Measurements from ENCODE around the gene EMC6.

DNA sequence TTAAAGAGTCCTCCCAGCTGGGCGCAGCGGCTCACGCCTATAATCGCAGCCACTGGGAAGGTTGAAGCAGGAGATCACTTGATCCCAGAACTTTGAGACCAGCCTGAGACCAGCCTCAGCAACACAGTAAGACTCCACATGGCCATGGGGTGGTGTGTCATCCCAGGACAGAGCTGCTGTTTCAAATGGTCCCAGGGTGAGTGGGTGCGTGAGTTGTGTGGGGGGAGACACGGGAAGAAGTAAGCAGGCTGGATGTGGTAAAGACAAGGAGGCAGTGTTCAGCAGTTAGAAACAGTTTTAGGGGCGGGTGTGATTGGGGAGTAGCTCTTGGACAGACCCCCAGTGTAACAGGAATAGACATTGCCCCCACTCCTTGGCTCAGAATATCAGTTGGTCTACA is 36.3 kb upstream of the EMC6 start:
- TF ChIP-seq SP1 (IDR thresholded peaks at IDR 0.05) = no peak
- TF ChIP-seq L3MBTL2 (conservative IDR thresholded peaks at IDR 0.05) = no peak
- TF ChIP-seq TARDBP (IDR thresholded peaks at IDR 0.05) = no peak
- TF ChIP-seq FOXM1 (IDR thresholded peaks at IDR 0.05; ENCODE audit: borderline replicate concordance) = no peak
- TF ChIP-seq FOXA1 (IDR thresholded peaks at IDR 0.05) = no peak
- TF ChIP-seq ZNF384 (IDR thresholded peaks at IDR 0.05) = no peak
